Measurements from ENCODE around the gene LILRA1. TPM values are rescaled to one million over a fixed set of nuclear protein-coding genes. Genes with fewer than 3 reads are reported as not detected.
"Not testable (repeated sequence)": the region's sequence is repeated elsewhere in the genome, so short reads cannot be mapped to it uniquely, and the experiment has no call there.

Gene LILRA1
- total RNA-seq (2021) (not detected in 2 replicates), Bru-seq, nascent RNA (not detected), BruChase-seq, experiment 1, labeled RNA remaining after a 2-hour chase (not detected), BruChase-seq, experiment 2, labeled RNA remaining after a 6-hour chase (not detected)
- long read RNA-seq, result 0 reads

GRCh38 chr19:54593445-54593844, at the start of gene LILRA1:
TSS of gene LILRA1 (plus strand) at chr19:54593632. CDS start at chr19:54594245, 613 bp downstream.
- H3K27ac ChIP-seq (ENCODE audit: low read depth, low read length, poor library complexity, severe bottlenecking); DNase-seq (ENCODE audit: low spot score); BruUV-seq (replicated peaks); H3K4me3 ChIP-seq (ENCODE audit: low read depth, low read length, poor library complexity, severe bottlenecking); CTCF ChIA-PET; H3K9me3 ChIP-seq (ENCODE audit: low read depth, low read length, poor library complexity, severe bottlenecking); POLR2A ChIA-PET (ENCODE audit: low non-redundant PET); intact Hi-C loops (cut with micrococcal nuclease; ENCODE audit: unreplicated experiment); H3K36me3 ChIP-seq (ENCODE audit: insufficient read depth, low read length, poor library complexity, severe bottlenecking); H3K4me1 ChIP-seq (ENCODE audit: insufficient read depth, low read length, poor library complexity, severe bottlenecking): not testable (repeated sequence)
- peaks cover 35% of the 10 kb centered on the region for H3K27me3 ChIP-seq (replicated peaks; ENCODE audit: insufficient read depth, low read depth, low read length, poor library complexity)

GRCh38 chr19:54548806-54549205, 44.6 kb upstream of the LILRA1 start:
- H3K27ac ChIP-seq (ENCODE audit: low read depth, low read length, poor library complexity, severe bottlenecking), result no peak overlapping the region
- intact Hi-C loops (cut with micrococcal nuclease; ENCODE audit: unreplicated experiment), result no loop called here
- no peak for TF ChIP-seq CTCF (conservative IDR thresholded peaks at IDR 0.05; ENCODE audit: low read depth, low read length)
- TF ChIP-seq EZH2 (IDR thresholded peaks at IDR 0.05; ENCODE audit: borderline replicate concordance, low read depth, low read length, poor library complexity, severe bottlenecking), result no peak
- H3K4me1 ChIP-seq (ENCODE audit: insufficient read depth, low read length, poor library complexity, severe bottlenecking), result no peaks in the 10 kb centered on the region
- CTCF ChIA-PET, result no interaction called here
- no peak overlapping the region for H3K4me3 ChIP-seq (ENCODE audit: low read depth, low read length, poor library complexity, severe bottlenecking)
- POLR2A ChIA-PET (ENCODE audit: low non-redundant PET), result no interaction called here
- H3K27me3 ChIP-seq (replicated peaks; ENCODE audit: insufficient read depth, low read depth, low read length, poor library complexity), result peaks cover 24% of the 10 kb centered on the region
- H3K36me3 ChIP-seq (ENCODE audit: insufficient read depth, low read length, poor library complexity, severe bottlenecking), result no peaks in the 10 kb centered on the region
- DNase-seq (ENCODE audit: low spot score), result no peak
- BruUV-seq (replicated peaks), result no TSS peak
- H3K9me3 ChIP-seq (ENCODE audit: low read depth, low read length, poor library complexity, severe bottlenecking), result no peaks in the 10 kb centered on the region

- CTCF ChIA-PET, result no interaction called here
- intact Hi-C loops (cut with micrococcal nuclease; ENCODE audit: unreplicated experiment), result no loop called here
- H3K27ac ChIP-seq (ENCODE audit: low read depth, low read length, poor library complexity, severe bottlenecking), result no peak overlapping the region
- peaks cover 24% of the 10 kb centered on the region for H3K27me3 ChIP-seq (replicated peaks; ENCODE audit: insufficient read depth, low read depth, low read length, poor library complexity)
- no peak for TF ChIP-seq EZH2 (IDR thresholded peaks at IDR 0.05; ENCODE audit: borderline replicate concordance, low read depth, low read length, poor library complexity, severe bottlenecking)
- no peak for TF ChIP-seq CTCF (conservative IDR thresholded peaks at IDR 0.05; ENCODE audit: low read depth, low read length)
- no peak for DNase-seq (ENCODE audit: low spot score)
- POLR2A ChIA-PET (ENCODE audit: low non-redundant PET), result no interaction called here
- no peak overlapping the region for H3K4me3 ChIP-seq (ENCODE audit: low read depth, low read length, poor library complexity, severe bottlenecking)
- no TSS peak for BruUV-seq (replicated peaks)
- H3K36me3 ChIP-seq (ENCODE audit: insufficient read depth, low read length, poor library complexity, severe bottlenecking), result no peaks in the 10 kb centered on the region
- no peaks in the 10 kb centered on the region for H3K4me1 ChIP-seq (ENCODE audit: insufficient read depth, low read length, poor library complexity, severe bottlenecking)
- no peaks in the 10 kb centered on the region for H3K9me3 ChIP-seq (ENCODE audit: low read depth, low read length, poor library complexity, severe bottlenecking)
Observed at GRCh38 chr19:54549224-54549623, 44.2 kb upstream of the LILRA1 start.

- CTCF ChIA-PET, result no interaction called here
- DNase-seq (ENCODE audit: low spot score), result no peak
- Histone ChIP-seq H3K9me3 (ENCODE audit: low read depth, low read length, poor library complexity, severe bottlenecking) (no peaks in the 10 kb centered on the region), H3K36me3 (ENCODE audit: insufficient read depth, low read length, poor library complexity, severe bottlenecking) (no peaks in the 10 kb centered on the region), H3K27me3 (replicated peaks; ENCODE audit: insufficient read depth, low read depth, low read length, poor library complexity) (peaks cover 23% of the 10 kb centered on the region), H3K4me1 (ENCODE audit: insufficient read depth, low read length, poor library complexity, severe bottlenecking) (no peaks in the 10 kb centered on the region), H3K4me3 (ENCODE audit: low read depth, low read length, poor library complexity, severe bottlenecking) (no peak overlapping the region), H3K27ac (ENCODE audit: low read depth, low read length, poor library complexity, severe bottlenecking) (no peak overlapping the region)
- intact Hi-C loops (cut with micrococcal nuclease; ENCODE audit: unreplicated experiment), result no loop called here
- POLR2A ChIA-PET (ENCODE audit: low non-redundant PET), result no interaction called here
- BruUV-seq (replicated peaks), result no TSS peak
- TF ChIP-seq EZH2 (IDR thresholded peaks at IDR 0.05; ENCODE audit: borderline replicate concordance, low read depth, low read length, poor library complexity, severe bottlenecking) (no peak), CTCF (conservative IDR thresholded peaks at IDR 0.05; ENCODE audit: low read depth, low read length) (no peak)
Observed at GRCh38 chr19:54551293-54551692, 42.1 kb upstream of the LILRA1 start.
